Endometrium (tissue), 2 donors: ENCODE measurements around the gene IL3RA.
"Not testable (repeated sequence)": the region's sequence is repeated elsewhere in the genome, so short reads cannot be mapped to it uniquely, and the experiment has no call there.

Experiments used
- FAIRE-seq: peaks from 2 replicates; lab custom pipeline; 2012; peaks lifted over from hg19 to GRCh38; lab: Jason Lieb, UNC
- donor health status: control.
- donor health status: control.

The IL3RA gene

GRCh38 chrX:1423215-1423614 lies 86.6 kb downstream of the IL3RA start:
- no peak for FAIRE-seq

GRCh38 chrX:1424147-1424851 lies 87.7 kb downstream of the IL3RA start:
- FAIRE-seq = no peak

- no peak for FAIRE-seq
These were observed 88.8 kb downstream of the IL3RA start for GRCh38 chrX:1425381-1425780.

- not testable (repeated sequence) for FAIRE-seq
These were observed 89.7 kb downstream of the IL3RA start for GRCh38 chrX:1426321-1426720.

GRCh38 chrX:1427756-1428155 lies 91.2 kb downstream of the IL3RA start:
- no peak for FAIRE-seq

- FAIRE-seq = no peak
These were observed 93.9 kb downstream of the IL3RA start for GRCh38 chrX:1430451-1430850.
